Spinal cord (tissue), 10 donors: ENCODE measurements around the gene MARCHF3. TPM values are rescaled to one million over a fixed set of nuclear protein-coding genes. Genes with fewer than 3 reads are reported as not detected.

Experiments
- DNase-seq, 6 donors: peaks; one replicate each; pipeline versions ENCODE4 v3.0.0 to v3.0.0-alpha.2; 2013 to 2015; ENCODE audit warnings: low spot score in 6 of 6, low read depth in 4 of 6
- H3K27ac ChIP-seq: one replicate; pipeline ENCODE4 v1.5.1; 2013; ENCODE audit warnings: low read depth, low read length, control low read depth
- H3K27me3 ChIP-seq: one replicate; pipeline ENCODE4 v1.6.1; 2013; ENCODE audit warnings: low read length; ENCODE audit not compliant: control insufficient read depth, insufficient read depth
- H3K36me3 ChIP-seq: one replicate; pipeline ENCODE4 v1.6.1; 2013; ENCODE audit warnings: low read length; ENCODE audit not compliant: control insufficient read depth, insufficient read depth
- H3K4me1 ChIP-seq: one replicate; pipeline ENCODE4 v1.6.1; 2013; ENCODE audit warnings: low read length; ENCODE audit not compliant: control insufficient read depth, insufficient read depth
- H3K4me3 ChIP-seq: one replicate; pipeline ENCODE4 v1.5.1; 2013; ENCODE audit warnings: low read depth, low read length, control low read depth
- H3K9me3 ChIP-seq: one replicate; pipeline ENCODE4 v1.6.1; 2013; ENCODE audit warnings: low read length; ENCODE audit not compliant: control insufficient read depth, insufficient read depth
- WGBS: methylation state at CpG from one replicate; pipeline ENCODE4 v1.1.5; 2013; ENCODE audit warnings: missing lambda C conversion rate; ENCODE audit not compliant: insufficient coverage; 5-methylcytosine and 5-hydroxymethylcytosine counted together
- polyA plus RNA-seq, 2 donors: library from polyadenylated mRNA; unstranded; fragments of 120-200 nt; gene quantifications; one replicate each; pipeline ENCODE4 v1.2.1, GENCODE V29; 2013; ENCODE audit not compliant: insufficient read length in 2 of 2
- total RNA-seq, 2 donors: library from RNA; depleted of rRNA in 1 of 2; stranded (reverse); fragments of 120-200 nt in 1 of 2; fragments of >200 nt in 1 of 2; gene quantifications; one replicate each; pipeline versions ENCODE4 v1.2.3 to v1.2.4, GENCODE V29; 2013 to 2014
- donor health status: healthy.

MARCHF3 gene
- total and polyA plus RNA-seq, 4 donors: 21.5 to 27.5 (median 23.8) TPM

- Histone ChIP-seq H3K4me1 (no peaks in the 10 kb centered on the region), H3K36me3 (no peaks in the 10 kb centered on the region), H3K27ac (no peak overlapping the region), H3K4me3 (no peak overlapping the region), H3K9me3 (no peaks in the 10 kb centered on the region), H3K27me3 (no peaks in the 10 kb centered on the region)
- DNase-seq: no peak
- WGBS: no CpG with 5 or more reads among the region's 3 CpGs
These were observed 22.7 kb upstream of the MARCHF3 start for GRCh38 chr5:127053049-127053448.

DNA sequence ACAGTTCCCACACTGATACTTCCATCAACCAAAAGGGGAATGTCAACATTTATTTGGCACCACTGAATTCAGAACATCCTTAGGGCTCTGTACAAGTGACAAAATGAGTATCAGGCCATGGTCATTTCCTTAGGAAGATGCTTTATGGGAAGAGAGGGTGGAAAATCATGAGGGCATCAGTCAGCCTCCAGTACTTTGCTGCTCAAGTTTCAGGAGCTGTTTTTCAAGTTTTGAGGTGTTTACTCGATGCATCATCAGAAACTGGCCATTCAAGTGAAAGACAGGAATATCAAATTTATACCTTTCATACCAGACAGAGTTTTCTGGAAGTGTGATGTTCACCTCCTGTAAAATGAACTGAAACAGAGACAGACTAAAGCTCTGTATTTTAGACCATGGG, 21.2 kb upstream of the MARCHF3 start:
- H3K4me1 ChIP-seq: no peaks in the 10 kb centered on the region
- no peaks in the 10 kb centered on the region for H3K36me3 ChIP-seq
- no peak for DNase-seq
- WGBS: no CpG with 5 or more reads among the region's 1 CpG
- H3K27ac ChIP-seq: no peak overlapping the region
- no peaks in the 10 kb centered on the region for H3K27me3 ChIP-seq
- H3K4me3 ChIP-seq: no peak overlapping the region
- H3K9me3 ChIP-seq: no peaks in the 10 kb centered on the region

GRCh38 chr5:127046343-127047072, 16.1 kb upstream of the MARCHF3 start:
- H3K27me3 ChIP-seq: no peaks in the 10 kb centered on the region
- H3K4me1 ChIP-seq: no peaks in the 10 kb centered on the region
- H3K27ac ChIP-seq: no peak overlapping the region
- no peak for DNase-seq
- H3K9me3 ChIP-seq: no peaks in the 10 kb centered on the region
- no peak overlapping the region for H3K4me3 ChIP-seq
- H3K36me3 ChIP-seq: no peaks in the 10 kb centered on the region
- 100% methylated on average over 2 of the region's 4 CpGs for WGBS

GRCh38 chr5:127042593-127042992, 12.2 kb upstream of the MARCHF3 start:
- no CpG with 5 or more reads among the region's 2 CpGs for WGBS
- no peaks in the 10 kb centered on the region for H3K9me3 ChIP-seq
- no peaks in the 10 kb centered on the region for H3K36me3 ChIP-seq
- H3K27me3 ChIP-seq: no peaks in the 10 kb centered on the region
- DNase-seq: no peak
- H3K27ac ChIP-seq: no peak overlapping the region
- no peak overlapping the region for H3K4me3 ChIP-seq
- H3K4me1 ChIP-seq: no peaks in the 10 kb centered on the region

- Histone ChIP-seq H3K4me1 (no peaks in the 10 kb centered on the region), H3K4me3 (no peak overlapping the region), H3K36me3 (no peaks in the 10 kb centered on the region), H3K27me3 (no peaks in the 10 kb centered on the region), H3K9me3 (no peaks in the 10 kb centered on the region), H3K27ac (no peak overlapping the region)
- peak in 1 of 6 donors; percentile 56 for DNase-seq
- WGBS: no CpG with 5 or more reads among the region's 3 CpGs
These were observed 11.2 kb upstream of the MARCHF3 start for GRCh38 chr5:127041571-127041970.

- H3K9me3 ChIP-seq: no peaks in the 10 kb centered on the region
- H3K27ac ChIP-seq: no peak overlapping the region
- H3K4me3 ChIP-seq: no peak overlapping the region
- H3K4me1 ChIP-seq: no peaks in the 10 kb centered on the region
- peak in 1 of 6 donors; percentile 9 for DNase-seq
- 46% methylated on average over 4 of the region's 9 CpGs for WGBS
- no peaks in the 10 kb centered on the region for H3K27me3 ChIP-seq
- no peaks in the 10 kb centered on the region for H3K36me3 ChIP-seq
These were observed 10.6 kb upstream of the MARCHF3 start for GRCh38 chr5:127040796-127041520.

DNA sequence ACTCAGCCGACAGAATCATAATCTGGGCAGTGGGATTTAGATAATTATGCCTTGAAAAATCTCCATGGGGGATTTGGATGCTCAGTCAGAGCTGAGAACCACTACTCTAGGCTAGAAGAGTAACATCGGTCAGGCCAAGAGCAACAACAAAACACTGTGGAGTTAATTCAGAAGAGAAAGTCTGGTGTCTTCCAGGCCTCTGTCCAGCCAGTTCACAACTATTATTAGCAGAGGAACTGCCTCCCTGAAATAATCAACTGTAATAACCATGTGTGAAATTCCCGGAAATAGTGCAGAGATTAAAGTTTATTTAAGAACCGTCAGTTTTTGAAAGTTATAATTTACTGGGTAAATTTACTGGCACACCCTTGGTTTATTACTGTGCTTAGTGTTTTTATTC, 8.2 kb upstream of the MARCHF3 start:
- peak in 1 of 6 donors; percentile 47 for DNase-seq
- H3K27me3 ChIP-seq: no peaks in the 10 kb centered on the region
- WGBS: 20% methylated on average over 1 of the region's 4 CpGs
- no peak overlapping the region for H3K4me3 ChIP-seq
- H3K27ac ChIP-seq: no peak overlapping the region
- H3K9me3 ChIP-seq: no peaks in the 10 kb centered on the region
- H3K4me1 ChIP-seq: no peaks in the 10 kb centered on the region
- no peaks in the 10 kb centered on the region for H3K36me3 ChIP-seq

- H3K27ac ChIP-seq: no peak overlapping the region
- H3K27me3 ChIP-seq: peaks cover 8% of the 10 kb centered on the region
- no peak for DNase-seq
- H3K9me3 ChIP-seq: no peaks in the 10 kb centered on the region
- H3K4me1 ChIP-seq: peaks cover 24% of the 10 kb centered on the region
- no peaks in the 10 kb centered on the region for H3K36me3 ChIP-seq
- WGBS: no CpG with 5 or more reads among the region's 2 CpGs
- no peak overlapping the region for H3K4me3 ChIP-seq
These were observed 1.5 kb upstream of the MARCHF3 start for GRCh38 chr5:127031863-127032232.

DNA sequence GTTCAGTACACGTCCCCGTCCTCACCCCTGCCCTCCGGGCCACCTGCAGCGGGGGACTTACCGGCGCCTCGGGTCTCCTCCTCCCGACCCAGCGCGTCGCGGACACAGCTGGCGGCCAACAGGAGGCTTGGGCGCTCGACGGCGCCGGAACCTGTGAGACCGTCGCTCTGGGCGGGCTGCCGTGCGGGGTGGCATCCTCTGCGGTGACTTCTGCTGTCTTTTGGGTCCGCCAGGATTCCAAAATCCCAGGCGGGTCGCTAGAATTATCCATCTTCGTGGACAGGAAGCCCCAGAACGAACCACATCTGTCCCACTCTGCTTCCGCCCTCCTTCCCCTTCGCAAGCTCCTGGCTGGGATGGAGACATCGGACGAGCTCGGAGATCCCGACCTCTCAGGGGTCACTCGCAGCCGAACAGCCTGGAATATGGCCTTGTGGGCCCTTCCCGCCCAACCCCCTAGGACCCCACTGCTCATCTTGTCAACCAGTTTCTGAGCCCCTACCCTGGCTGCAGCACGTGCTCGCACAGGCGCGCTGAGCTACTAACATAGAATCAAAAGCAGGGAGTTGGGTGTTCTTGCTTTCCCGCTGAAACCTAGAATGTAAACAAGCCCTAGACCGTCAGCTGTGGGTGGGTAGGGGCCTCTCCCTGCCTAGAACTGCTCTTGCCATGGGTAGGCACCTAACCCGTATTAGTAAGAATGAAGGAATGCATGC, 947 bp upstream of the MARCHF3 start:
- no peak for DNase-seq
- H3K27ac ChIP-seq: peak overlapping the region; percentile 80
- 10% methylated on average over 39 of the region's 45 CpGs for WGBS
- H3K36me3 ChIP-seq: no peaks in the 10 kb centered on the region
- peaks cover 8% of the 10 kb centered on the region for H3K27me3 ChIP-seq
- H3K9me3 ChIP-seq: no peaks in the 10 kb centered on the region
- peaks cover 24% of the 10 kb centered on the region for H3K4me1 ChIP-seq
- H3K4me3 ChIP-seq: peak overlapping the region; percentile 79
